Loucy (cell line): ENCODE measurements around the gene PLET1.

Experiments
- EZH2phosphoT487 ChIP-seq: fragments of 200-600 bp; IDR thresholded peaks from 2 replicates; pipeline ENCODE4 v1.6.1; 2018; ENCODE audit warnings: antibody characterized with exemption, mild to moderate bottlenecking, moderate library complexity, borderline replicate concordance
- TF ChIP-seq, protein P1 (sequence below): fragments of 200-600 bp; sonication (generic); conservative IDR thresholded peaks from 2 replicates; pipeline ENCODE4 v1.5.1; 2014; ENCODE audit warnings: mild to moderate bottlenecking, antibody characterized with exemption, low read length

DNA sequence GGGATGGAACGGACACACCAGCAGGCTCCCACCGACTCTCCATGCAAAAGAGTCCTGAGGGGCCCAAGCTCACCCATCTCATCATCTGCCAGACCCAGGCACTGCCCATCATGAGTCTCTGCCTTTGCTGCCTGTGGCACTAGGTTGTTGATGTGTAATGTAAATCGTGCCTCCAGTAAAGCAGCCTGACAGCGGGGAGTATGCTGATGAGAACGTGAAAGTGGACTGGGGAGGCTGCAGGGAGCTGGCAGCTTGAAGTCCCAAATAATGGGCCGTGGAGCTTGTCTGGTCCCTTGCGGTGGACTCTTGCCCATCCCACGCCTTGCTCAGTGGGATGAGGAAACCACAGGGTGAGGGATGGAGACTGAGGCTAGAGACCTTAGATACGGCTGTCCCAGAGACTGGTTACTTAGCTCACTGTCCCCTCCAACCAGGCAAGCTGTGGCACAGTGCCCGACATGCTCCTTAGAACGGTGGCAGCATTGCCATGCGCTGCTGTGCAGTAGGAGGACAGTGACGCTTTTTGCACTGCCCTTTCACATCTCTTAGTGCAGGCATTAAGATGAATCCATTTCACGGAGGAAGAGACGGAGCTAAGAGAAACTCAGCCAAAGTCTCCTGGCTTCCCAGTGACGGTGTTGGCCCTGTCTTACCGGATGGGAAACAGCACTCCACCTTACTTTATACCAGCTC, 39.6 kb upstream of the PLET1 start:
- TF ChIP-seq, protein P1, sequence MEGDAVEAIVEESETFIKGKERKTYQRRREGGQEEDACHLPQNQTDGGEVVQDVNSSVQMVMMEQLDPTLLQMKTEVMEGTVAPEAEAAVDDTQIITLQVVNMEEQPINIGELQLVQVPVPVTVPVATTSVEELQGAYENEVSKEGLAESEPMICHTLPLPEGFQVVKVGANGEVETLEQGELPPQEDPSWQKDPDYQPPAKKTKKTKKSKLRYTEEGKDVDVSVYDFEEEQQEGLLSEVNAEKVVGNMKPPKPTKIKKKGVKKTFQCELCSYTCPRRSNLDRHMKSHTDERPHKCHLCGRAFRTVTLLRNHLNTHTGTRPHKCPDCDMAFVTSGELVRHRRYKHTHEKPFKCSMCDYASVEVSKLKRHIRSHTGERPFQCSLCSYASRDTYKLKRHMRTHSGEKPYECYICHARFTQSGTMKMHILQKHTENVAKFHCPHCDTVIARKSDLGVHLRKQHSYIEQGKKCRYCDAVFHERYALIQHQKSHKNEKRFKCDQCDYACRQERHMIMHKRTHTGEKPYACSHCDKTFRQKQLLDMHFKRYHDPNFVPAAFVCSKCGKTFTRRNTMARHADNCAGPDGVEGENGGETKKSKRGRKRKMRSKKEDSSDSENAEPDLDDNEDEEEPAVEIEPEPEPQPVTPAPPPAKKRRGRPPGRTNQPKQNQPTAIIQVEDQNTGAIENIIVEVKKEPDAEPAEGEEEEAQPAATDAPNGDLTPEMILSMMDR: no peak
- TF ChIP-seq EZH2phosphoT487: no peak
